ENCODE results near the gene FXYD2.

DNA sequence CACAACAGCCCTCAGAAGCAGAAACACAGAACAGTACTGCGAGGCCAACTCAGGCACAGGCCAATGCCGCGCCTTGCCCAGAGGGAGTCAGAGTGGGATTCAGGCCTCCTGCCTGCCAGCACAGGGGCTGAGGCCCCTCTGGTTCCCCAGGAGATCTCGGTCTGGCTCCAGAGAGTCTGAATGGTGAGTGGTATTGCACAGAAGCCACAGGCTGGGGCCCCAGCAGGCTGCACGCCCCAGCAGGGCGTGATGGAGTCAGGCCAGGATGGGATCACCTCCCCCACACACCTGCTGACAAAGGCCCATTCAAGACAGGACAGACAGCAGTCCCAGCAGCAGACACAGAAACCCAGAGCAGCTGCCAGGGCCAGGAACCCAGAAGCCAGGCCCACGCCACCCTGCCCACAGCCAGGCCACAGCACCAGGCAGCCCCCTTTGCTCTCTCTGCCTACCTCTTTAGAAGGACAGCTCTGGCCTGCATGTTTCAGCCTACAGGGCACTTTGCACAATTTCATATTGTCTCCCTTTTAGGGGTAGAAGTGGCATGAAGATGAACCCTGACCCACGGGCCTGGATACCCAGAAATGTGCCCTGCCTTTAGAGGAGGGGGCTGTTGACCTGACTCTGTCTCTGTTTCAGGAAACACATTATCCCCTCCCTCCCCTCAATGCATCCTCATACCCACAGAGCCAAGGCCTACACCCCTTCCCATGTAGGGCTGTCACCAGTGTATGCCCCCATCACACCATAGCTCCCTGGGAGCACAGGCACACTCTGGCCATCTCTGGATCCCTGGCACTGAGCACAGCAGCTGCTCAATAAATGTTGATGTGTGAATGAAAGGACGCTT is 45.8 kb upstream of the FXYD2 start:
- TF ChIP-seq EZH2phosphoT487 (IDR thresholded peaks at IDR 0.05; ENCODE audit: borderline replicate concordance, low read length) = no peak
- TF ChIP-seq, protein P1, sequence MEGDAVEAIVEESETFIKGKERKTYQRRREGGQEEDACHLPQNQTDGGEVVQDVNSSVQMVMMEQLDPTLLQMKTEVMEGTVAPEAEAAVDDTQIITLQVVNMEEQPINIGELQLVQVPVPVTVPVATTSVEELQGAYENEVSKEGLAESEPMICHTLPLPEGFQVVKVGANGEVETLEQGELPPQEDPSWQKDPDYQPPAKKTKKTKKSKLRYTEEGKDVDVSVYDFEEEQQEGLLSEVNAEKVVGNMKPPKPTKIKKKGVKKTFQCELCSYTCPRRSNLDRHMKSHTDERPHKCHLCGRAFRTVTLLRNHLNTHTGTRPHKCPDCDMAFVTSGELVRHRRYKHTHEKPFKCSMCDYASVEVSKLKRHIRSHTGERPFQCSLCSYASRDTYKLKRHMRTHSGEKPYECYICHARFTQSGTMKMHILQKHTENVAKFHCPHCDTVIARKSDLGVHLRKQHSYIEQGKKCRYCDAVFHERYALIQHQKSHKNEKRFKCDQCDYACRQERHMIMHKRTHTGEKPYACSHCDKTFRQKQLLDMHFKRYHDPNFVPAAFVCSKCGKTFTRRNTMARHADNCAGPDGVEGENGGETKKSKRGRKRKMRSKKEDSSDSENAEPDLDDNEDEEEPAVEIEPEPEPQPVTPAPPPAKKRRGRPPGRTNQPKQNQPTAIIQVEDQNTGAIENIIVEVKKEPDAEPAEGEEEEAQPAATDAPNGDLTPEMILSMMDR (conservative IDR thresholded peaks at IDR 0.05; ENCODE audit: low read depth, low read length) = no peak
